Measurements from ENCODE around the gene LDLRAP1.

DNA sequence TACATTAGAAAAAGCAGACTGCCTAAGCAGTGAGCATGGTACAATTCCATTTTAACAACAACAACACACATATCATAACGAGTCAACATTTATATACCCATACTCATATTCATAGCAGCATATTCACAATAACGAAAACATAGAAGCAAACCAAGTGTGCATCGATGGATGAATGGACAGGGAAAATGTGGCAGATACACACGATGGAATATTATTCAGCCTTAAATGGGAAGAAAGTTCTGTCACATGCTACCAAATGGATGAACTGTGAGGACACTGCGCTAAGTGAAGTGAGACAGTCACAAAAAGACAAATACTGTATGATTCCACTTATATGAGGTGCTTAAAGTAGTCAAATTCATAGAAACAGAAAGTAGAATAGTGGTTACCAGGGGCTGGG, 63.7 kb downstream of the LDLRAP1 start:
- TF ChIP-seq, protein P1, sequence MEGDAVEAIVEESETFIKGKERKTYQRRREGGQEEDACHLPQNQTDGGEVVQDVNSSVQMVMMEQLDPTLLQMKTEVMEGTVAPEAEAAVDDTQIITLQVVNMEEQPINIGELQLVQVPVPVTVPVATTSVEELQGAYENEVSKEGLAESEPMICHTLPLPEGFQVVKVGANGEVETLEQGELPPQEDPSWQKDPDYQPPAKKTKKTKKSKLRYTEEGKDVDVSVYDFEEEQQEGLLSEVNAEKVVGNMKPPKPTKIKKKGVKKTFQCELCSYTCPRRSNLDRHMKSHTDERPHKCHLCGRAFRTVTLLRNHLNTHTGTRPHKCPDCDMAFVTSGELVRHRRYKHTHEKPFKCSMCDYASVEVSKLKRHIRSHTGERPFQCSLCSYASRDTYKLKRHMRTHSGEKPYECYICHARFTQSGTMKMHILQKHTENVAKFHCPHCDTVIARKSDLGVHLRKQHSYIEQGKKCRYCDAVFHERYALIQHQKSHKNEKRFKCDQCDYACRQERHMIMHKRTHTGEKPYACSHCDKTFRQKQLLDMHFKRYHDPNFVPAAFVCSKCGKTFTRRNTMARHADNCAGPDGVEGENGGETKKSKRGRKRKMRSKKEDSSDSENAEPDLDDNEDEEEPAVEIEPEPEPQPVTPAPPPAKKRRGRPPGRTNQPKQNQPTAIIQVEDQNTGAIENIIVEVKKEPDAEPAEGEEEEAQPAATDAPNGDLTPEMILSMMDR (IDR thresholded peaks at IDR 0.05; ENCODE audit: low read depth, low read length, missing input control) = no peak
- no peak for TF ChIP-seq GABPA (IDR thresholded peaks at IDR 0.05 in 1 of 2, conservative IDR thresholded peaks at IDR 0.05 in 1 of 2)
- TF ChIP-seq TAF1 (conservative IDR thresholded peaks at IDR 0.05) = no peak
- no peak for TF ChIP-seq JUND (IDR thresholded peaks at IDR 0.05)
- no peak for TF ChIP-seq RAD21 (IDR thresholded peaks at IDR 0.05)
- TF ChIP-seq, protein P2, sequence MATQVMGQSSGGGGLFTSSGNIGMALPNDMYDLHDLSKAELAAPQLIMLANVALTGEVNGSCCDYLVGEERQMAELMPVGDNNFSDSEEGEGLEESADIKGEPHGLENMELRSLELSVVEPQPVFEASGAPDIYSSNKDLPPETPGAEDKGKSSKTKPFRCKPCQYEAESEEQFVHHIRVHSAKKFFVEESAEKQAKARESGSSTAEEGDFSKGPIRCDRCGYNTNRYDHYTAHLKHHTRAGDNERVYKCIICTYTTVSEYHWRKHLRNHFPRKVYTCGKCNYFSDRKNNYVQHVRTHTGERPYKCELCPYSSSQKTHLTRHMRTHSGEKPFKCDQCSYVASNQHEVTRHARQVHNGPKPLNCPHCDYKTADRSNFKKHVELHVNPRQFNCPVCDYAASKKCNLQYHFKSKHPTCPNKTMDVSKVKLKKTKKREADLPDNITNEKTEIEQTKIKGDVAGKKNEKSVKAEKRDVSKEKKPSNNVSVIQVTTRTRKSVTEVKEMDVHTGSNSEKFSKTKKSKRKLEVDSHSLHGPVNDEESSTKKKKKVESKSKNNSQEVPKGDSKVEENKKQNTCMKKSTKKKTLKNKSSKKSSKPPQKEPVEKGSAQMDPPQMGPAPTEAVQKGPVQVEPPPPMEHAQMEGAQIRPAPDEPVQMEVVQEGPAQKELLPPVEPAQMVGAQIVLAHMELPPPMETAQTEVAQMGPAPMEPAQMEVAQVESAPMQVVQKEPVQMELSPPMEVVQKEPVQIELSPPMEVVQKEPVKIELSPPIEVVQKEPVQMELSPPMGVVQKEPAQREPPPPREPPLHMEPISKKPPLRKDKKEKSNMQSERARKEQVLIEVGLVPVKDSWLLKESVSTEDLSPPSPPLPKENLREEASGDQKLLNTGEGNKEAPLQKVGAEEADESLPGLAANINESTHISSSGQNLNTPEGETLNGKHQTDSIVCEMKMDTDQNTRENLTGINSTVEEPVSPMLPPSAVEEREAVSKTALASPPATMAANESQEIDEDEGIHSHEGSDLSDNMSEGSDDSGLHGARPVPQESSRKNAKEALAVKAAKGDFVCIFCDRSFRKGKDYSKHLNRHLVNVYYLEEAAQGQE (IDR thresholded peaks at IDR 0.05) = no peak
- no peak for TF ChIP-seq HNF4G (IDR thresholded peaks at IDR 0.05)
- TF ChIP-seq SP1 (IDR thresholded peaks at IDR 0.05) = no peak
- TF ChIP-seq, protein P3, sequence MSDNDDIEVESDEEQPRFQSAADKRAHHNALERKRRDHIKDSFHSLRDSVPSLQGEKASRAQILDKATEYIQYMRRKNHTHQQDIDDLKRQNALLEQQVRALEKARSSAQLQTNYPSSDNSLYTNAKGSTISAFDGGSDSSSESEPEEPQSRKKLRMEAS (IDR thresholded peaks at IDR 0.05) = no peak
- TF ChIP-seq, protein P4, sequence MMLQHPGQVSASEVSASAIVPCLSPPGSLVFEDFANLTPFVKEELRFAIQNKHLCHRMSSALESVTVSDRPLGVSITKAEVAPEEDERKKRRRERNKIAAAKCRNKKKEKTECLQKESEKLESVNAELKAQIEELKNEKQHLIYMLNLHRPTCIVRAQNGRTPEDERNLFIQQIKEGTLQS (IDR thresholded peaks at IDR 0.05) = no peak

Measured in liver (tissue), 3 donors.